OCI-LY7 (cell line): ENCODE data around the gene EDN1. TPM values are rescaled to one million over a fixed set of nuclear protein-coding genes. Genes with fewer than 3 reads are reported as not detected.
"Not testable (repeated sequence)": the region's sequence is repeated elsewhere in the genome, so short reads cannot be mapped to it uniquely, and the experiment has no call there.

ENCODE experiments used
- BruUV-seq: library from RNA; stranded (reverse); fragments of 400-500 nt; replicated peaks from 2 replicates; lab custom pipeline; 2021; lab: Mats Ljungman, UMichigan
- CTCF ChIA-PET: fragments of 300-600 bp; sonication (Branson Sonifier 250); formaldehyde crosslinking; loops from one replicate; lab custom pipeline; 2022; ENCODE audit warnings: antibody characterized with exemption; ENCODE audit not compliant: unreplicated experiment; lab: Charles Lee
- POLR2A ChIA-PET: fragments of 300-600 bp; sonication (Branson Sonifier 250); formaldehyde crosslinking; loops from one replicate; lab custom pipeline; 2022; ENCODE audit warnings: antibody characterized with exemption; lab: Charles Lee
- DNase-seq: peaks from one replicate; pipeline ENCODE4 v3.0.0-alpha.2; 2015; ENCODE audit warnings: low spot score
- H2AFZ ChIP-seq: fragments of 200-600 bp; sonication (generic), shearing (Covaris generic); 2 replicates; pipeline ENCODE4 v1.6.1; 2014; ENCODE audit warnings: mild to moderate bottlenecking, antibody characterized with exemption, low read length, moderate library complexity
- H3K27ac ChIP-seq: fragments of 200-600 bp; sonication (generic); 2 replicates; pipeline ENCODE4 v1.5.1; 2014; ENCODE audit warnings: mixed run types, low read depth, mild to moderate bottlenecking, moderate library complexity, low read length, inconsistent platforms; ENCODE audit not compliant: poor library complexity, severe bottlenecking
- H3K36me3 ChIP-seq: fragments of 200-600 bp; sonication (generic); 2 replicates; pipeline ENCODE4 v1.6.1; 2014; ENCODE audit warnings: mild to moderate bottlenecking, antibody characterized with exemption, low read length, moderate library complexity, mixed read lengths; ENCODE audit not compliant: insufficient read depth
- H3K4me1 ChIP-seq: fragments of 200-600 bp; sonication (generic); 2 replicates; pipeline ENCODE4 v1.5.1; 2014; ENCODE audit warnings: mild to moderate bottlenecking, low read length; ENCODE audit not compliant: insufficient read depth, poor library complexity, severe bottlenecking
- H3K4me2 ChIP-seq: fragments of 200-600 bp; sonication (generic); 2 replicates; pipeline ENCODE4 v1.6.1; 2014; ENCODE audit warnings: mild to moderate bottlenecking, low read length
- H3K4me3 ChIP-seq: fragments of 200-600 bp; sonication (generic); 2 replicates; pipeline ENCODE4 v1.5.1; 2014; ENCODE audit warnings: mild to moderate bottlenecking, low read depth, low read length; ENCODE audit not compliant: poor library complexity, severe bottlenecking
- H3K79me2 ChIP-seq: fragments of 200-600 bp; sonication (generic); 2 replicates; pipeline ENCODE4 v1.6.1; 2016; ENCODE audit warnings: low read depth, mild to moderate bottlenecking, low read length, moderate library complexity, mixed read lengths; ENCODE audit not compliant: insufficient read depth
- H3K9me2 ChIP-seq: fragments of 200-600 bp; sonication (generic); 2 replicates; pipeline ENCODE4 v1.6.1; 2016; ENCODE audit warnings: mild to moderate bottlenecking, low read length, mixed read lengths; ENCODE audit not compliant: insufficient read depth
- H3K9me3 ChIP-seq: fragments of 200-600 bp; sonication (generic); 2 replicates; pipeline ENCODE4 v1.6.1; 2014; ENCODE audit warnings: mild to moderate bottlenecking, mixed run types, low read length, mixed read lengths
- H4K20me1 ChIP-seq: fragments of 200-600 bp; sonication (generic); 2 replicates; pipeline ENCODE4 v1.6.1; 2014; ENCODE audit warnings: mild to moderate bottlenecking, antibody characterized with exemption, low read length, moderate library complexity, mixed read lengths; ENCODE audit not compliant: insufficient read depth
- EZH2phosphoT487 ChIP-seq: fragments of 200-600 bp; sonication (generic); IDR thresholded peaks from 2 replicates; pipeline ENCODE4 v1.6.1; 2018; ENCODE audit warnings: low read depth, borderline replicate concordance, mild to moderate bottlenecking, mixed run types, antibody characterized with exemption, low read length, moderate library complexity, mixed read lengths
- intact Hi-C: fragments of 100-400 bp; cut with micrococcal nuclease; formaldehyde crosslinking; loops from one replicate; pipeline ENCODE4 v1.10.0; 2022; ENCODE audit not compliant: unreplicated experiment
- total RNA-seq, 2 experiments: library from RNA; depleted of rRNA in 1 of 2; stranded (reverse); fragments of >200 nt in 1 of 2; shearing (Covaris generic) in 1 of 2; gene quantifications; 2 replicates each; pipeline ENCODE4 v1.2.3, GENCODE V29; 2014 to 2022
- TF ChIP-seq, protein P1 (sequence below): fragments of 200-600 bp; sonication (generic); conservative IDR thresholded peaks from 2 replicates; pipeline ENCODE4 v1.5.1; 2014; ENCODE audit warnings: mild to moderate bottlenecking, antibody characterized with exemption, low read length, moderate library complexity, mixed read lengths

EDN1 gene
- total RNA-seq, 2 experiments from 2014 or later, result not detected

DNA sequence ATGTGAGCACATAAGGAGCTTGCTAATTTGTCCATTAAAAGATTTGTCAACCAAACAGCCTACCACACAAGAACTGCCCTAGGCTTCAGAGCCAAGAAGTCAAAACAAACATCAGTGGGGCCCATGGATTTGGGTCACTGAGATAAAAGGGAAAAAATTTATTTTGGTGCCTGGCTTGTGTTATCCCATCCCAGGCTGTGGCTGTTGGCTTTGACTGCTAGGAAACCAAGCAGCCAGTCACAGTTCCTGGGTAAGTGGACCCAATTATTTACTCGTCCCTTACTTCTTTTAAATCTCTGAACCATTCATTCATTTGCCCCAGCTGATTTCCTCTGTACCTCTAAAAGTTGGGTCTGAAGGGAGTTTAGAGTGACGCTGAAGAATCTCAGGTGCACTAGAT lies 41.3 kb downstream of the EDN1 start:
- ChIA-PET CTCF (no interaction called here), POLR2A (no interaction called here)
- Histone ChIP-seq H3K79me2 (no peaks in the 10 kb centered on the region), H3K4me2 (no peak overlapping the region), H3K4me1 (no peaks in the 10 kb centered on the region), H3K27ac (no peak overlapping the region), H3K4me3 (no peak overlapping the region), H3K9me3 (no peaks in the 10 kb centered on the region), H3K9me2 (no peaks in the 10 kb centered on the region), H4K20me1 (no peaks in the 10 kb centered on the region), H2AFZ (no peak overlapping the region), H3K36me3 (no peaks in the 10 kb centered on the region)
- DNase-seq, result no peak
- TF ChIP-seq, protein P1, sequence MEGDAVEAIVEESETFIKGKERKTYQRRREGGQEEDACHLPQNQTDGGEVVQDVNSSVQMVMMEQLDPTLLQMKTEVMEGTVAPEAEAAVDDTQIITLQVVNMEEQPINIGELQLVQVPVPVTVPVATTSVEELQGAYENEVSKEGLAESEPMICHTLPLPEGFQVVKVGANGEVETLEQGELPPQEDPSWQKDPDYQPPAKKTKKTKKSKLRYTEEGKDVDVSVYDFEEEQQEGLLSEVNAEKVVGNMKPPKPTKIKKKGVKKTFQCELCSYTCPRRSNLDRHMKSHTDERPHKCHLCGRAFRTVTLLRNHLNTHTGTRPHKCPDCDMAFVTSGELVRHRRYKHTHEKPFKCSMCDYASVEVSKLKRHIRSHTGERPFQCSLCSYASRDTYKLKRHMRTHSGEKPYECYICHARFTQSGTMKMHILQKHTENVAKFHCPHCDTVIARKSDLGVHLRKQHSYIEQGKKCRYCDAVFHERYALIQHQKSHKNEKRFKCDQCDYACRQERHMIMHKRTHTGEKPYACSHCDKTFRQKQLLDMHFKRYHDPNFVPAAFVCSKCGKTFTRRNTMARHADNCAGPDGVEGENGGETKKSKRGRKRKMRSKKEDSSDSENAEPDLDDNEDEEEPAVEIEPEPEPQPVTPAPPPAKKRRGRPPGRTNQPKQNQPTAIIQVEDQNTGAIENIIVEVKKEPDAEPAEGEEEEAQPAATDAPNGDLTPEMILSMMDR, result no peak
- no peak for TF ChIP-seq EZH2phosphoT487
- intact Hi-C loops, result no loop called here
- no TSS peak for BruUV-seq

DNA sequence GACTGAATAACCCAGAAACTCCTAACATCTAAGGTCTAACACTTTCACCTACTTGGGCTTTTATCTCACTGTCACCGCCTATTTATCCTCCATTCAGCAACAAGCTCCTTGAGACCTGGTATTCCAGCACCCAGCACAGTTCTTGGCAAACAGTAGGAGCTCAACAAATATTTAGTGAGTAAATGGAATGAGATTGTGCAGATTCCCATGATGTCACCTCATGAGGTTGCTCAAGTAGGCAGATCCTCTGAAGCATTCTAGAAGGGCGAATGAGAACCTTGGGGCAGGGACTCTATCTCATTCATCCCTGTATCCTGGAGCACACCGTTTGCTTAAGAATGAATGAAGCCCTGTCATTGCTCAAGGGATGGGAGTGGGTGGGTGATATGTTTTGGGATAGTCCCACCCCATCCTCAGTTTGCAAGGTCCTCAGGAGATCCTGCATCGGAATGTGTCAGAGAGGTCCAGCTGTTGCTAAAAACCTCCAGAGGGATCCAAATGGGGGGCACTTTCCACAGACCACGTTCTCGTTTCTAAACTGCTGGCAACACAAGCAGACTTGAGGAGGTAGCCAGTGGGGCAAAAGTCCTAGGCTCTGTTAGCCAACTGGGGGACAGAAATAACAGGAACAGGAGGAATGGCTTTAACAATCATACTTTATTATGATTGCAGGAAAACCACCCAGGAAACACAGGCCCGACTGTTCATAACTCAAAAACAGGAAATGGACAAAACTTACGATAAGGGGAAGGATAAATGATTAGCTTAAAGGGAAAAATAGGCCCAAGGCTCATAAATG lies 42.0 kb downstream of the EDN1 start:
- H2AFZ ChIP-seq, result no peak overlapping the region
- no peaks in the 10 kb centered on the region for H3K79me2 ChIP-seq
- no peaks in the 10 kb centered on the region for H3K9me3 ChIP-seq
- no peaks in the 10 kb centered on the region for H3K36me3 ChIP-seq
- POLR2A ChIA-PET, result interaction anchor here (0.5 to 0.8 kb wide), 3 partner anchors 22 to 1399 kb away, joined by 3 read pairs; no protein-coding TSS in a partner anchor
- H4K20me1 ChIP-seq, result no peaks in the 10 kb centered on the region
- no peaks in the 10 kb centered on the region for H3K4me1 ChIP-seq
- H3K4me2 ChIP-seq, result no peak overlapping the region
- TF ChIP-seq, protein P1, result no peak
- no peak for TF ChIP-seq EZH2phosphoT487
- H3K9me2 ChIP-seq, result no peaks in the 10 kb centered on the region
- CTCF ChIA-PET, result no interaction called here
- no peak overlapping the region for H3K4me3 ChIP-seq
- BruUV-seq, result no TSS peak
- DNase-seq, result no peak
- no peak overlapping the region for H3K27ac ChIP-seq
- intact Hi-C loops, result no loop called here

DNA sequence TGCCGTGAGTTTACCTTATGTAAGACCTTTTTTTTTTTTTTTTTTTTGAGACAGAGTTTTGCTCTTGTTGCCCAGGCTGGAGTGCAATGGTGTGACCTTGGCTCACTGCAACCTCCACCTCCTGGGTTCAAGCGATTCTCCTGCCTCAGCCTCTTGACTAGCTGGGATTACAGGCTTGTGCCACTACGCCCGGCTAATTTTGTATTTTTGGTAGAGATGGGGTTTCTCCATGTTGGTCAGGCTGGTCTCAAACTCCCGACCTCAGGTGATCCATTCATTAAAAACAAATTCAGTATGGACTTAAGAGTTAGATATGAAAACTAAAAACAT lies 42.6 kb downstream of the EDN1 start:
- H3K4me3 ChIP-seq, H3K4me1 ChIP-seq, H3K79me2 ChIP-seq, DNase-seq, H3K4me2 ChIP-seq, intact Hi-C loops, H3K27ac ChIP-seq, H4K20me1 ChIP-seq, H3K9me3 ChIP-seq, H3K36me3 ChIP-seq, H3K9me2 ChIP-seq, H2AFZ ChIP-seq, BruUV-seq, CTCF ChIA-PET: not testable (repeated sequence)
- POLR2A ChIA-PET, result interaction anchor here (0.7 to 0.8 kb wide), 2 partner anchors 22 to 1399 kb away, joined by 3 read pairs; no protein-coding TSS in a partner anchor
